HG03064 (cell line): Measurements from ENCODE around the gene TMTC2.
"Not testable (repeated sequence)": the region's sequence is repeated elsewhere in the genome, so short reads cannot be mapped to it uniquely, and the experiment has no call there.

ENCODE experiments used
- ATAC-seq: cut with Tn5 transposase; IDR thresholded peaks from one replicate; pipeline ENCODE4 v1.9.1; 2021; ENCODE audit warnings: low read depth; ENCODE audit not compliant: unreplicated experiment

Gene TMTC2

DNA sequence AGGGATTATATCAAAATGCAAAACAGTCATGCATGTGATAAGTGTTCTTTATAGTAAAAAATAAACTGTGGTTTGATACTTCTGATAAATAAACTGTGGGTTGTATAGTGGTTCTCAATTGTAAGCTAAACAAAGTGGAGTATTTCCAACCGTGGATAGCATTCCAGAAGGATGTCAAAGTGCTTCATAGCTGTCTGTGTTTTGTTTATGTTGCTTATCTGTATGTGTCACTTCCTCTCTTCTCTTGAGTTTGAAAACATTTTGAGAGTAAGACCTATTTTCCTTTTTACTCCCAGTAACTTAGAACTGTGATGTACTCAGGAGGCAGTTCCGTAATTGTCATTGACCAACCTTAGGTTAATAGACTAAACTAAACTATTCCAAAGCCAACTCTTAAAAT lies 415.8 kb downstream of the TMTC2 start:
- ATAC-seq = no peak

DNA sequence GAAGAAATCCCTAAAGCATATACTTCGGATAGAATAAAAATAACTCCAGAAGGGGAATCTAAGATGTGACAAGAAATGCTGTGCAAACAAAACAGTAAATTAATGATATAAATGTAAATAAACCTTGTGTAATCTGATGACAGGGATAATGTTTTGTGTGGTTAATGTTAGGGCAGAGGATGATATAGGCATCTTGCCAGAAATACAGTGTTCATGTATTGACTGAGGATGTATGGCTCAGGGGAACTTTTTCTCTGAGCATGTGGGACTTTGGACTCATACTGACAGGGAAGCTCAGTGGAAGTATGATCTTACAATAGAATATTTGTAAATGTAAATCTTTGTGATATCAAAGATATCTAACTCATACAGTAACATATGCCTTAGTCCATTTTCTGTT lies 420.2 kb downstream of the TMTC2 start:
- no peak for ATAC-seq

DNA sequence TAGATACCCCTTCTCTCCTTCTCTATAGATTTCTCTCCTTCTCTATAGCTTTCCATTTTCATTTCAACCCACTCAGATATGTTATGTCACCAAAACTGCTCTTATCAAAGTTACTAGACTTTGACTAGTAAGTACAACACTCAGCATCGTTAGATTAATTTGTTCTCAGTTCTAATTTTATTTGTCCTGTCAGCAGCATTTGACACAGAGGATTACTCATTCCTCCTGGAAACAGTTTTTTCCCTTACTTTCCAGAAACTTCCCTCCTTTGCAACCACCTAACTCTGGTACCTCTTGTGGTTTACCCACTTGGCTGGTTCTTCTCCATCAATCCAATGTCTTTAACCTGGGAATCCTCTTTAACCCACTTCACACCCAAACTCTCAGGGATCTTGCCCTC lies 423.7 kb downstream of the TMTC2 start:
- no peak for ATAC-seq

DNA sequence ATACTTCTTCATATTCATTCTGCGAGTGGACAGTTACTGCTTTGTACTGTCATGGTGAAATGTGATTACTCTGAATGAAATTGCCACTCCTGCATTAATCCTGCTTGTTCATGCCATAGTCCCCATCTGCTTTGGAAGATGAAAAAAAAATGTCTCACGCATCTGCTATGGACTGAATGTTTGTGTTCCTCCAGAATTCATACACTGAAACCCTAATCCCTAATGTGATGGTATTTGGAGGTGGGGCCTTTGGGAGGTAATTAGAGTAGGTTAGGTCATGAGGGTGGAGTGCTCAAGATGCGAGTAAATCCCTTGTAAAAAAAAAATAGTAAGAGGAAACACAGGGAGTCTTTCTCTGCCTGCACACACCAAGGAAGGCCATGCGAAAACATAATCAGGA lies 427.2 kb downstream of the TMTC2 start:
- no peak for ATAC-seq

DNA sequence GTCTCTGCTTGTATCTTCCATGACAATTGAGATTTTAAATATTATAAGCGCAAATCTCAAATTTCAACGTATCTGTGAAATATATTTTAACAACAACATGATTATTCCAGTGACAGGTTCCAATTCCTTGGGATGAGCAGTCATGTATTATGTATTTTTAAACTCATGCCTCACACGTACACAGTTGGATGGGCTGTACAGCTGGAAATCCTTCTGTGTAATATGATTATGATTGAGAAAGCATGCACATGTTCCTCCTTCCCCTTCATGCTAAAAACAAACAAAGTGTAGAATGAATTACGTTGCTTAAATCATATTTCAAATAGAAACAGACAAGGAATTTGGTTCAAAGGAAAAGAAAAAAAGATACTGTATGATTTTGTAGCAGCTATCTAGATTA lies 428.3 kb downstream of the TMTC2 start:
- ATAC-seq = no peak

DNA sequence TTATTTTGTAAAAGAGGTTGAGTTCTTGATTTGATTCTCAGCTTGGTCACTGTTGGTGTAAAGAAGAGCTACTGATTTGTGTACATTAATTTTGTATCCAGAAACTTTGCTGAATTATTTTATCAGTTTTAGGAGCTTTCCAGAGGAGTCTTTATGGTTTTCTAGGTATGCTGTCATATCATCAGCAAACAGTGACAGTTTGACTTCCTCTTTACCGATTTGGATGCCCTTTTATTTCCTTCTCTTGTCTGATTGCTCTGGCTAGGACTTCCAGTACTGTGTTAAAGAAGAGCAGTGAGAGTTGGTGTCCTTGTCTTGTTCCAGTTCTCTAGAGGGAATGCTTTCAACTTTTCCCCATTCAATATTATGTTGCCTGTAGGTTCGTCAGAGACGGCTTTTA lies 431.2 kb downstream of the TMTC2 start:
- not testable (repeated sequence) for ATAC-seq

DNA sequence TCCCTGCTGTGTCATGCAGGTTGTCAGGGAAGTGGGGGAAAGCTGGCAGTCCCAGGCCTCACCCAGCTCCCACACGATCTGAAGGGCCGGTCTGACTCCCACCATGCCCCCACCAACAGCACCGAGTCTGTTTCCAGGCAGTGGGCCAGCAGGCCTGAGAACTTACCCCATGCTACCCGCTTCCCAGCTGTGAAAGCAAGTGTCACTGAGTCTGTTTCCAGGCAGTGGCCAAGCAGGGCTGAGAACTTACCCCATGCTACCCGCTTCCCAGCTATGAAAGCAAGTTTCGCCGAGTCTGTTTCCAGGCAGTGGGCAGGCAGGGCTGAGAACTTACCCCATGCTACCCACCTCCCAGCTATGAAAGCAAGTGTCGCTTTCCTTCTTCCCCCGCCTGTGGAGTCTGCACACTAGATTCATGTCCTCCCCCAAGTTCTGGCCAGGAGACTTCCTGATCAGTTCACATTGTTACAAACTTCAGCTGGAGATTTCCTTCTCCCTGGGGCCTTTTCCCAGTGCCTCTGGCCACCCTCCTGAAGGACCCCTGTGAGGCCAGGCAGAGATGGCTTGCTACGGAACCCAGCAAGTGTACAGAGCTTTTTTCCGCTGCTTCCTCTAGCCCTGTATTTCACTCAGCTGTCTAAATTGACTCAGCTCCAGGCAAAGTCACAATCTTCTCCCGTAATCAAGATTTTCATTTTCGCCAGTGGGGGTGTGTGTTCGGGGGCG lies 435.4 kb downstream of the TMTC2 start:
- ATAC-seq = no peak

DNA sequence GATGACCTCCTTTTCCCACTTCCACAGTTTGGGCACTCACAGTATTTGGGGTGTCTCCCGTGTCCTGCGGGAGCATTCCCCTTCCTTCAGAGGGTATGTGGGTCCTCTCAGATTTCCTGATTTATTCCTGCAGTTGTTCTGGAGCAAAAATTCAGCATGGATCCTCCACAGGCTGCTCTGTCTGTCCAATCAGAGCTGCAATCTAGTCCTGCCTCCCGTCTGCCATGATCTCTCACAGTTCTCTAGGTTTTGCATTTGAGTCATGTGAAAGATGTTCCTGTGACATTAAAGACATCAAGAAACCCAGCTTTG lies 435.9 kb downstream of the TMTC2 start:
- no peak for ATAC-seq

DNA sequence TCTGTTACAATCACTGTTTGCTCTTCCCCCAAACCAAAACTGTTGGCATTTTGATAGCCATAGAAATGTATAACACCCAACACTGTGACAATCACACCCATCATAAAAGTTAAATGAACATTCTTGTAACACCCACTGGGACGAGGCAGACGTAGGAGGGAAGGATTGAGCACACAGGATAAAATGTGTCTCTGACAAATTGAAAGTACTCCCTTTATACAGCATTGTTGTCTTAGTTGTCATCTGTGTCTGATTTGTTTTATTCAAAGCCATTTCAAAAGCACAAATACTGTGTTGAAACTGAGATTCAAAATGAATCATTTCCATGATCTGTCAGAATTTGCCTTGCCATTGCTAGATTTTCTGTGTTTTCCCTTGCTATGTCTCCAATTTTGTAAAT lies 436.3 kb downstream of the TMTC2 start:
- no peak for ATAC-seq

DNA sequence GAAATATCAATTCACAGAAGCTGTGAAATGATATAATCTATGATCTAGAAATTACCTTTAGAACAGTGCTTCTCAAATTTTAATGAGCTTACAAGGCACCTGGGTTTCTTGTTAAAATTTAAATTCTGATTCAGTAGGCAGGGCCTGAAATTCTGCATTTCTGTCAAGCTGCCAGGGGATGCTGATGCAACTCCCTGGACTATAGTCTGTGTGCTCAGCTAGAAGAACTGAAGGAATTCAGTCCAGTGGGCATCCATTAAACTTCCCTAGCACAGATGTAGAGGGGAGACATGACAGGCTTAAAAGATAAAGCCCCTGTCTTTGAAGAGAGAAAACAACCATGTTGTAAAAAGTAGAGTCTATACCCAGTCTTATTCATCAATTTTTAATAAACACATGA lies 441.8 kb downstream of the TMTC2 start:
- ATAC-seq = no peak

GRCh38 chr12:83130178-83130577 lies 443.5 kb downstream of the TMTC2 start:
- ATAC-seq = no peak

DNA sequence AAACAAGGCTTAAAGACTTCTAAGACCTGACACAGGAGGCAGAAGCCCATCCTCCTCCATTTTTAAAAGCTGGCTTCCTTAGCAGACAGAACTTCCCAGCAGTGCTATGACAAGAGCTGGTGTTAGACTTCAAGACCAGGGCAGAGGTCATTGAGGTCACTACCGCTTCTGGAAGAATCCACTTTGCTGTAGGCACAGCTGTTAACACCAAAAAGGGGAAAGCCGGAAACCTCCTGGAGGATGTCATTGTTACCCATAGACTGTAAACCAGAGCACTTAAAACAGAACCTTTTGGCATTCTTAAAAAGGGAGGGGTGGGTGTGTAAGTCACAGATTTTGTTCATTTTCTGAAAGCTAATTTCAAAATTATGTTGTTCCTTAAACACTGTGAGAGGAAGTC lies 445.7 kb downstream of the TMTC2 start:
- no peak for ATAC-seq

DNA sequence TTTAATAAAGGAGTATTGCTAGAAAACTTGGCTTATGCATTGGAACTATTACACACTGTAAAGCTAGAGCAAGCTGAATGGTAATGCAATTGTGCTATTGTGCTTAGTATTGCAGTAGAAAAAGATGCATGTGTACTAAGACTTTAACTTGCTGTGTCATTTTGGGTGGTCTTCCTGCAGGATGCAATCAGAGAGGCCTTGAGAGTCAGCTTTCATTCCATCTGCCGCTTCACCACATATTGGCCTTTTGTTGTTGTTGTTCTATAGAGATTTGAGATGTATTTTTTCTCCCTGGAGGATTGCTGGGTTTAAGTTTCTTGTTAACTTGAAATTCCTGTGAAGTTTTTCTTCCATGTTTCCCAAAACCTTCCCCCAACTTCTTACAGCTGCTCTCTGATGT lies 449.7 kb downstream of the TMTC2 start:
- ATAC-seq = no peak

DNA sequence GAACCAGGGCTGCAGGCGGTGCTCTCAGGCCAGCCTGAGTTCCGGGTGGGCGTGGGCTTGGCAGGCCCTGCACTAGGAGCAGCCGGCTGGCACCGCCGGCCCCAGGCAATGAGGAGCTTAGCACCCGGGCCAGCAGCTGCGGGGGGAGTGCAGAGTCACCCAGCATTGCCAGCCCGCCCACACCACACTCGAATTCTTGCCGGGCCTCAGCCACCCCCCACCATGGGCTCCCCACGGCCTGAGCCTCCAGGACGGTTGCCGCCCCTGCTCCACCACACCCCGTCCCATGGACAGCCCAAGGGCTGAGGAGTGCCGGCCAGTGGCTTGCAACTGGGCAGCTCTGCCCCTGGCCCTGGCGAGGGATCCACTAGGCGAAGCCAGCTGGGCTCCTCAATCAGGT lies 453.4 kb downstream of the TMTC2 start:
- ATAC-seq = no peak

- ATAC-seq = no peak
These were observed 454.8 kb downstream of the TMTC2 start for GRCh38 chr12:83141460-83141994.

DNA sequence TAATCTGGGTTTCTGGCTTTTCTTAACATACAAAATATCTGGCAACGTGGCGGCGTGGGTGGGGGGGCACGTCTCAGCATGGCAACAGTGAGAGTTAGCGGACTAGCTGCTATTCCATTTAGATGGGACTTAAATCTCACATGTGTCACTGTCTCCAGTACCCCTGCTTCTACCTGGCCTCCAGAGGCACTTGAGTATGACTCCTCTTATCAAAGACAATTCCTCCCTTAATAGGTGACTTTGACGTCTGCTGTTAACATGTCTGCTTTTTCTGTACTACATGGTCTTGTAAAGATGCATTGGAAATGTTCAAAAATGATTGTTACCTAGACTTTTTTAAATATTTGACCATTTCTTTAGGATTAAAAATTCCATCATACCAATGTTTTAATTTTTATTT lies 456.2 kb downstream of the TMTC2 start:
- ATAC-seq = no peak

DNA sequence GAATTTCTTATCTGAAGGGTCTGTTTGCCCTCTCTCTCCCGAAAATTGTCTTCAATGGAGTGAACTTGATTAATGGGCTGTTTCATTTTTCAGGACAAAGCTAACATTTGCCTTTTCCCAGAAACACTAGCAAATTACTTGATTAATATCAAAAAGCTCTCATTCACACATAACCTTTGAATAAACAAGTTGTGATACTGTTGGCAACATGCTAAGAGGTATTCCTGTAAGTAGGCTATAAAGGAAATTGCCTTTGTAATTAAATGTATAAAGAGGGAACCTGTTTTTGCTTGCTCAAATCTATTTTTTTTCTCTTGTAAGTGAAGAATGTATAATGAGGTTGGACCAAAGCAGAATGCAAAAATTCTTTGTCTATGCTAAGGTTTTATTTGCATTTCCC lies 457.2 kb downstream of the TMTC2 start:
- no peak for ATAC-seq

DNA sequence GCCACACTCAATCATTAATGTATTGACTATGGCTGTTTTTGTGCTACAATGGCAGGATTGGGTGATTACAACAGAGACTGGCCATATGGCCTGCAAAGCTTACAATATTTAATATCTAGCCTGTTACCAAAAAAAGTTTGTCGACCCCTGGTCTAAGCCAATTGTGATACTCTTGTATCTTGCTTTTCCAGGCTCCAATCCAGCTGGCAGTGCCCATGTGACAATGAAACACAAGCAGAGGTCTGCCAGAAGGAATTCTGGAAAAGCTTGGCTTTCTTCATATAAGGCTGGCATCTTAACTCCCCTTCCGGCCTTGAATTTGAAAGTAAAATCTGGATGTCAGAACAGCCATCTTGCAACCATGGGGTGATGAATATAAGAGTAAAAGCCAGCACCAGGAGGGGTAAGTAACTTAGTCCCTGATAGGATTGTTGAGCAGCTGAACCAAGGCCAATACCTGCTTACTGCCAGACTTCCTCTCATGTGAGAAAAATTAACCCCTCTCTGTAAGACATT lies 458.7 kb downstream of the TMTC2 start:
- ATAC-seq = no peak

DNA sequence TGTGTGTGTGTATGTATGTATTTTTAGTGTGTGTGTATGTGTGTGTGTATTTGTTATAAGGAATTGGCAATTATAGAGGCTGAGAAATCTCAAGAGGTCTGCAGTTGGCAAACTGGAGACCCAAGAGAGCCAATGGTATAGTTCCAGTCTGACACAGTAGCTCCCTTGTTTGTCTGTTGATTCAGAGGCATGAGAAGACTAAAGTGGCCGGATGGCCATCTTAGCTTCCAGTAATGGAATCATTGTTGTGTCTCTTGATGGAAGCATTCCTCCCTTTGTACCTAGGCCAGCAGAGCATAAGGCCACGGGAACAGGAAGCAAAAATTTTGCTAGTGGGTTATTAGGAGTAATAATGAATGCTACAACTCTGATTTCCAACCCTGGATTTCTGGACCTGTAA lies 460.6 kb downstream of the TMTC2 start:
- ATAC-seq = no peak

- ATAC-seq = no peak
These were observed 463.3 kb downstream of the TMTC2 start for GRCh38 chr12:83149987-83150386.

GRCh38 chr12:83150465-83151189 lies 463.9 kb downstream of the TMTC2 start:
- ATAC-seq = no peak

DNA sequence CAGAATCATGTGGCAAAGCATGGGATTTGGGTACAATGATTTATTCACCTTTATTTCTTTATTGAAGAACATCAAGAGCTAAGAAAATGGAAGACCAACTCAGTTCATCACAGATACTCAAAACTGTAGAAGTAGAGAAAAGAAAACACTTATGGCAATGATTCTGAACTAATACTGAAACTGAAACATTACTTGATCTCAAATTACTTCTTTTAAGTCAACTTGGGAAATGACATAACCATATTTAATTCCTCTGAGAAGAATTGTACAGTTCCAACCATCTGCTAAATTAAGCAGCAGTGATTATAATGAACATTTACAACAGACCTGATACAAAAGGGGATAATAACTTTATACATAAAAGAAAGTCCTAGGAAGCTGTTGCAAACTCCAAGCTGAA lies 466.5 kb downstream of the TMTC2 start:
- no peak for ATAC-seq
